Stomach (tissue), 9 donors: ENCODE data around the gene HSPG2. TPM values are rescaled to one million over a fixed set of nuclear protein-coding genes. Genes with fewer than 3 reads are reported as not detected.

ENCODE experiments used
- DNase-seq, 2 donors: peaks; one replicate each; pipeline versions ENCODE4 v3.0.0 to v3.0.0-alpha.2; 2013 to 2019
- H3K27ac ChIP-seq, 5 donors: fragments of 200-600 bp in 4 of 5; sonication (generic) in 4 of 5; one replicate each; pipeline ENCODE4 v1.5.1; 2013 to 2019; ENCODE audit warnings: mild to moderate bottlenecking in 1 of 5, moderate library complexity in 1 of 5
- H3K27me3 ChIP-seq, 3 donors: fragments of 200-600 bp; sonication (generic); one replicate each; pipeline ENCODE4 v1.5.1; 2017 to 2019; ENCODE audit warnings: mixed run types in 1 of 3
- H3K36me3 ChIP-seq, 4 donors: fragments of 200-600 bp; sonication (generic); 1 replicate in 3 of 4; 2 replicates in 1 of 4; pipeline ENCODE4 v1.5.1; 2016 to 2019
- H3K4me1 ChIP-seq, 4 donors: fragments of 200-600 bp; sonication (generic); one replicate each; pipeline ENCODE4 v1.5.1; 2016 to 2019
- H3K4me3 ChIP-seq, 4 donors: fragments of 200-600 bp; sonication (generic) in 3 of 4; one replicate each; pipeline ENCODE4 v1.5.1; 2016 to 2019; ENCODE audit warnings: mild to moderate bottlenecking in 1 of 4
- H3K9me3 ChIP-seq, 4 donors: fragments of 200-600 bp; sonication (generic); one replicate each; pipeline ENCODE4 v1.5.1; 2016 to 2019
- CTCF ChIP-seq, 7 experiments: fragments of 450-650 bp in 4 of 7; fragments of 200-600 bp in 3 of 7; sonication (generic) in 3 of 7; IDR thresholded peaks; one replicate each; pipeline ENCODE4 v1.5.1; 2016 to 2019; ENCODE audit warnings: antibody characterized with exemption in 7 of 7, control low read depth in 2 of 7, mild to moderate bottlenecking in 1 of 7
- EP300 ChIP-seq: sonication (generic); formaldehyde crosslinking; IDR thresholded peaks from one replicate; pipeline ENCODE4 v1.6.1; 2017; ENCODE audit warnings: antibody characterized with exemption
- POLR2A ChIP-seq, 4 donors: fragments of 450-650 bp; IDR thresholded peaks; one replicate each; pipeline ENCODE4 v1.6.1; 2016; ENCODE audit warnings: antibody characterized with exemption in 4 of 4, control low read depth in 2 of 4, mild to moderate bottlenecking in 1 of 4, moderate library complexity in 1 of 4
- POLR2AphosphoS5 ChIP-seq, 3 donors: sonication (generic); formaldehyde crosslinking; IDR thresholded peaks; one replicate each; pipeline ENCODE4 v1.6.1; 2016; ENCODE audit warnings: antibody characterized with exemption in 3 of 3
- WGBS, 5 donors: extraction: QIAGEN DNeasy Blood & Tissue Kit in 3 of 5; methylation state at CpG; one replicate each; pipeline versions ENCODE4 v1.1.5 to v1.1.7; 2013 to 2018; 5-methylcytosine and 5-hydroxymethylcytosine counted together
- intact Hi-C: fragments of 100-400 bp; cut with DNase I; formaldehyde crosslinking; loops from one replicate; pipeline ENCODE4 v1.15.1; 2023; ENCODE audit warnings: low total_unique reads
- polyA plus RNA-seq, 3 donors: library from polyadenylated mRNA; stranded (reverse); fragments of 200-250 nt; gene quantifications; one replicate each; pipeline ENCODE4 v1.2.3, GENCODE V29; 2013
- total RNA-seq, 5 donors: library from RNA; depleted of rRNA; stranded (reverse); fragments of >200 nt; gene quantifications; one replicate each; pipeline versions ENCODE4 v1.1.0 to v1.2.3, GENCODE V29; 2014 to 2016
- donor health status: healthy with polysubstance abuse.
- donor health status: Bipolar disorder and iron deficiency.
- donor health status: healthy.

HSPG2 gene
- total and polyA plus RNA-seq, 8 donors, result 21.7 to 504 (median 133) TPM

DNA sequence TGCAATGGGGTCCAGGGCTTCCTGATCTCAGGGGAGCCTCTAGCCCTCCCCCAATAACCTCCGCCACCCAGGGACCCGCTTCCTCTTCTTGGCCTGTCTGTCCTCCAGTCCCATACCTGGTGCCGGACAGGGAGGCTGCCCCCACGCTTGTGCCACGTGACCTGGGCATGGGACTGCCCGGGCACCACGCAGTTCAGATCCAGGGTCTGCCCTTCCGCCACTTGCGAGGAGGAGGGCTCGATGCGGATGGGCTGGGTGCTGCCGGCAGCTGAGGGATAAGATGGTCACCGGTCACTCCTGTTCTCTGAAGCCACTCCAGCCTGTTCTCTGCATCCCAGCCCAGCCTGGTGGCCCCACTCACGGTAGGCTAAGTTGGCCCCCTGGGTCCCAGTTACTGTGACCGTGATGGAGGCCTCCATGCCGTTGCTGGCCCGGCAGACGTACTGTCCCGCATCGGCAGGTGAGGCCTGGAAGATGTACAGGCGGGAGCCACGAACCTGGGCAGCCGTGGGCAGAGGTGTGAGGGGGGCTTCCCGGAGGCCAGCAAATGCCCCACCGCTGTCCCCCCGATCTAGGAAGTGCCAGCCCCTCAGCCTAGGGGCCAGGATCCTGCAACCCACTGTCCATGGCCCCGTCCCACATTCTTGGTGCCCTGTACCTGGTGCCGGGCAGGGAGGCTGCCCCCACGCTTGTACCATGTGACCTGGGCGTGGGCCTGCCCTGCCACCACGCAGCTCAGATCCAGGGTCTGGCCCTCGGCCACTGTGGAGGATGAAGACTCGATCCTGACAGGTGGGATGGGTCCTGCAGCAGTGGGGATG, 85.5 kb downstream of the HSPG2 start:
- peaks cover 96 to 100% (median 100%) of the 10 kb centered on the region in 4 donors for H3K36me3 ChIP-seq
- H3K27me3 ChIP-seq, result no peaks in the 10 kb centered on the region
- intact Hi-C loops, result no loop called here
- peak overlapping the region in 1 of 5 donors; percentile 19 for H3K27ac ChIP-seq
- DNase-seq, result no peak
- no peaks in the 10 kb centered on the region for H3K4me1 ChIP-seq
- TF ChIP-seq CTCF (IDR thresholded peaks at IDR 0.05), result no peak
- TF ChIP-seq POLR2A (IDR thresholded peaks at IDR 0.05), result no peak
- TF ChIP-seq EP300, result no peak
- no peak for TF ChIP-seq POLR2AphosphoS5 (IDR thresholded peaks at IDR 0.05)
- 89 to 95% (median 91%) methylated on average over 11 to 33 of the region's 33 CpGs for WGBS, 5 donors
- no peaks in the 10 kb centered on the region for H3K9me3 ChIP-seq
- H3K4me3 ChIP-seq, result no peak overlapping the region

- intact Hi-C loops, result no loop called here
- 91 to 94% (median 92%) methylated on average over 23 to 30 of the region's 30 CpGs for WGBS, 5 donors
- Histone ChIP-seq H3K4me1 (no peaks in the 10 kb centered on the region), H3K27ac (no peak overlapping the region), H3K27me3 (no peaks in the 10 kb centered on the region), H3K4me3 (no peak overlapping the region), H3K9me3 (no peaks in the 10 kb centered on the region), H3K36me3 (peaks cover 96 to 100% (median 100%) of the 10 kb centered on the region in 4 donors)
- TF ChIP-seq EP300 (no peak), CTCF (IDR thresholded peaks at IDR 0.05) (no peak), POLR2AphosphoS5 (IDR thresholded peaks at IDR 0.05) (no peak), POLR2A (IDR thresholded peaks at IDR 0.05) (no peak)
- DNase-seq, result no peak
Measured at GRCh38 chr1:21849909-21850576, 87.1 kb downstream of the HSPG2 start.

DNA sequence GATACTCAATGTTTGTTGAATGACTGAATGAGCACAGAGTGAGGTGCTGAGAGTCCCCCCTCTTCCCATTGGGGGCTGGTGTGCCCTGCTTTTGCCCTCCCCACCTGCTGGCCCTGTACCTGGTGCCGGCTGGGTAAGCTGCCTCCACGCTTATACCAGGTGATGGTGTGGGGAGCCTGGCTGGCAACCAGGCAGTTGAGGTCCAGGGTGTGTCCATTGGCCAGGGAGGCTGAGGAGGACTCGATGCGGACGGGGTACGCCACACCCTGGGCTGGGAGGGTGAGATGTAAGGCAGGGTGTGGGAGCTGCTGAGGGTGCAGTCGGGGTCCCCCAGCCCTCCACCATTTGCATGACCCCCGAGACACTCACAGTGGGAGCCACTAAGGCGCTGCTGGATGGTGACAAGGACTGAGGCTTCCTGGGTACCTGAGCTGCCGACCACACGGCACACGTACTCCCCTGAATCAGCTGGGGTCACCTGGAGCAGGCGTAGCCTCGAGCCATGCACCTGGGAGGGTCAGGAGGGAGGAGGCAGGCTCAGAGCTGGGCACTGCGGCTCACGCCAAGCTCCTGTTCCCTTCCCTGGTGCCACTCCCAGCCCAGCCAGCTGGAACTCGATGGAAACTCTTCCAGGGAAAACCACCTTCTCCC, 88.5 kb downstream of the HSPG2 start:
- Histone ChIP-seq H3K4me1 (no peaks in the 10 kb centered on the region), H3K9me3 (no peaks in the 10 kb centered on the region), H3K27ac (no peak overlapping the region), H3K27me3 (no peaks in the 10 kb centered on the region), H3K36me3 (peaks cover 97 to 100% (median 100%) of the 10 kb centered on the region in 4 donors), H3K4me3 (no peak overlapping the region)
- WGBS, 5 donors, result 83 to 93% (median 86%) methylated on average over 17 of the region's 17 CpGs
- intact Hi-C loops, result no loop called here
- TF ChIP-seq EP300, result no peak
- no peak for TF ChIP-seq POLR2AphosphoS5 (IDR thresholded peaks at IDR 0.05)
- TF ChIP-seq CTCF (IDR thresholded peaks at IDR 0.05), result no peak
- TF ChIP-seq POLR2A (IDR thresholded peaks at IDR 0.05), result no peak
- DNase-seq, result no peak
